Lung (tissue), 12 donors: ENCODE data around the gene PCDH9. TPM values are rescaled to one million over a fixed set of nuclear protein-coding genes. Genes with fewer than 3 reads are reported as not detected.

ENCODE experiments used
- ATAC-seq: fragments of 200-7000 bp; cut with Tn5 transposase; one replicate; pipeline ENCODE4 v1.9.1; 2020; ENCODE audit warnings: moderate number of reproducible peaks; ENCODE audit not compliant: insufficient read depth, low FRiP score
- DNase-seq, 3 donors: peaks; one replicate each; pipeline ENCODE4 v3.0.0-alpha.2; 2013 to 2017
- H3K27ac ChIP-seq, 2 donors: one replicate each; pipeline ENCODE4 v1.5.1; 2013; ENCODE audit warnings: mild to moderate bottlenecking in 2 of 2, moderate library complexity in 2 of 2, control low read depth in 1 of 2, inconsistent platforms in 1 of 2, low read depth in 1 of 2, low read length in 1 of 2
- H3K27me3 ChIP-seq, 3 donors: one replicate each; pipeline ENCODE4 v1.5.1; 2013; ENCODE audit warnings: low read length in 2 of 3; ENCODE audit not compliant: control insufficient read depth in 3 of 3, insufficient read depth in 3 of 3
- H3K36me3 ChIP-seq, 4 donors: one replicate each; pipeline ENCODE4 v1.5.1; 2013; ENCODE audit warnings: low read length in 4 of 4, mild to moderate bottlenecking in 1 of 4, moderate library complexity in 1 of 4; ENCODE audit not compliant: control insufficient read depth in 4 of 4, insufficient read depth in 4 of 4
- H3K4me1 ChIP-seq, 5 donors: one replicate each; pipeline ENCODE4 v1.5.1; 2013; ENCODE audit warnings: low read length in 5 of 5, mild to moderate bottlenecking in 2 of 5, moderate library complexity in 1 of 5; ENCODE audit not compliant: control insufficient read depth in 5 of 5, insufficient read depth in 5 of 5
- H3K4me3 ChIP-seq: one replicate; pipeline ENCODE4 v1.5.1; 2013; ENCODE audit warnings: mild to moderate bottlenecking, control low read depth, moderate library complexity
- H3K9ac ChIP-seq, 2 donors: one replicate each; pipeline ENCODE4 v1.5.1; 2013; ENCODE audit warnings: low read length in 2 of 2, control low read depth in 1 of 2; ENCODE audit not compliant: insufficient read depth in 1 of 2
- H3K9me3 ChIP-seq, 4 donors: one replicate each; pipeline ENCODE4 v1.5.1; 2013; ENCODE audit warnings: low read length in 3 of 4, mild to moderate bottlenecking in 1 of 4, moderate library complexity in 1 of 4; ENCODE audit not compliant: control insufficient read depth in 4 of 4, insufficient read depth in 3 of 4
- CTCF ChIP-seq: IDR thresholded peaks from 2 replicates; pipeline ENCODE4 v1.5.1; 2012; ENCODE audit warnings: mild to moderate bottlenecking; ENCODE audit errors: control extremely low read depth, extremely low read depth
- WGBS, 2 donors: extraction: QIAGEN DNeasy Blood & Tissue Kit; methylation state at CpG; one replicate each; pipeline ENCODE4 v1.1.7; 2013; 5-methylcytosine and 5-hydroxymethylcytosine counted together
- polyA plus RNA-seq, 2 donors: library from polyadenylated mRNA; stranded (reverse); fragments of 200-250 nt; gene quantifications; one replicate each; pipeline ENCODE4 v1.2.1, GENCODE V29; 2013
- total RNA-seq, 2 donors: library from RNA; depleted of rRNA in 1 of 2; stranded (reverse); fragments of >200 nt in 1 of 2; gene quantifications; one replicate each; pipeline ENCODE4 v1.2.1, GENCODE V29; 2014 to 2021
- donor health status: control.
- donor health status: control.
- donor health status: Bipolar disorder and iron deficiency.
- donor health status: healthy.
- donor health status: DM: yes; HTN: yes; CAD: no.

Gene PCDH9
- total and polyA plus RNA-seq, 4 donors: 0.68 to 22.2 (median 4.1) TPM

GRCh38 chr13:66410314-66410713 lies 819.8 kb downstream of the PCDH9 start:
- TF ChIP-seq CTCF: no peak
- Histone ChIP-seq H3K4me1 (peaks cover 0 to 18% (median 0%) of the 10 kb centered on the region in 5 donors), H3K27me3 (no peaks in the 10 kb centered on the region), H3K4me3 (no peak overlapping the region), H3K27ac (no peak overlapping the region), H3K36me3 (no peaks in the 10 kb centered on the region), H3K9me3 (no peaks in the 10 kb centered on the region), H3K9ac (no peak overlapping the region)
- DNase-seq (no peak), ATAC-seq (no peak)
- WGBS, 2 donors: 87 to 92% methylated on average over 1 of the region's 1 CpG

- no peaks in the 10 kb centered on the region for H3K36me3 ChIP-seq
- WGBS, 2 donors: 90 to 95% methylated on average over 3 of the region's 3 CpGs
- H3K27ac ChIP-seq: no peak overlapping the region
- no peak for TF ChIP-seq CTCF
- DNase-seq: no peak
- H3K9me3 ChIP-seq: no peaks in the 10 kb centered on the region
- no peak overlapping the region for H3K9ac ChIP-seq
- peaks cover 0 to 17% (median 0%) of the 10 kb centered on the region in 5 donors for H3K4me1 ChIP-seq
- no peak overlapping the region for H3K4me3 ChIP-seq
- H3K27me3 ChIP-seq: no peaks in the 10 kb centered on the region
- no peak for ATAC-seq
Observed at GRCh38 chr13:66409542-66409941, 820.6 kb downstream of the PCDH9 start.

DNA sequence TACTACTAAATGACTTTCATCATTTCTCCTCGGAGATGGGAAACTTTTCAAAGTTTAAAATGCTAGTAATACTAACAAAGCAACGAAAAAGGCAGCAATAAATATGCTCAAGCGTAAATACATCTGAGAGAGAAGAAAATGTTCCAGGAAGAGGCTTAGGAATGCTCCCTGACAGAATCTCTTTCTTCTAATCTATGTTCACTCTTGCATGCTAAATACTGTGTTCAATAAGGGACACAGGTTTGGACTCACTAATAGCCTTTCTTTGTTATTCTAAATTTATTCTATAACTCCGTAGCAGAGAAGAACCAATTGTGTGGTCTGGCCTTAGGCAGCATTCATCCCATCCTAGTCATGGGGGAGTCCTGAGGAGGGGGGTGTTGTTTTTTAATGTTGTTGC lies 823.0 kb downstream of the PCDH9 start:
- Histone ChIP-seq H3K4me1 (peaks cover 0 to 12% (median 0%) of the 10 kb centered on the region in 5 donors), H3K27ac (no peak overlapping the region), H3K4me3 (no peak overlapping the region), H3K9me3 (no peaks in the 10 kb centered on the region), H3K27me3 (no peaks in the 10 kb centered on the region), H3K9ac (no peak overlapping the region), H3K36me3 (no peaks in the 10 kb centered on the region)
- DNase-seq (no peak), ATAC-seq (no peak)
- WGBS, 2 donors: 71 to 75% methylated on average over 4 of the region's 4 CpGs
- no peak for TF ChIP-seq CTCF
